ENCODE data around the gene ARHGEF11.

ARHGEF11 gene

GRCh38 chr1:156909671-156910070, 135.9 kb downstream of the ARHGEF11 start:
- no peak for DNase-seq (ENCODE audit: low read depth)

GRCh38 chr1:156908955-156909354, 136.6 kb downstream of the ARHGEF11 start:
- DNase-seq (ENCODE audit: low read depth), result no peak

DNA sequence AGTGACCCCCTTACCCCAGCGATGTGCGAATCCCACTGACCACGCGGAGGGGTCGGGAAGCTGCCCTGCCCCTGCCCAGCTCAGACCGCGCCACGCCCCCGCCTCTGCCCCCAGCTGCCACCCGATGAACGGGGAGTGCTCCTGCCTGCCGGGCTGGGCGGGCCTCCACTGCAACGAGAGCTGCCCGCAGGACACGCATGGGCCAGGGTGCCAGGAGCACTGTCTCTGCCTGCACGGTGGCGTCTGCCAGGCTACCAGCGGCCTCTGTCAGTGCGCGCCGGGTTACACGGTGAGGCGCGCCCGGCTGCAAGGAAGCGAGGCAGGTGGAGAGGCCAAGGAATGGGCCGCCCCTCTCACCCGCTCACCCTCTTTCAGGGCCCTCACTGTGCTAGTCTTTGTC, 137.0 kb downstream of the ARHGEF11 start:
- DNase-seq (ENCODE audit: low read depth), result no peak

- no peak for DNase-seq (ENCODE audit: low read depth)
These were observed 139.2 kb downstream of the ARHGEF11 start for GRCh38 chr1:156906206-156906906.

- DNase-seq (ENCODE audit: low read depth), result no peak
These were observed 139.9 kb downstream of the ARHGEF11 start for GRCh38 chr1:156905651-156906050.

GRCh38 chr1:156905176-156905575, 140.4 kb downstream of the ARHGEF11 start:
- DNase-seq (ENCODE audit: low read depth), result no peak

DNA sequence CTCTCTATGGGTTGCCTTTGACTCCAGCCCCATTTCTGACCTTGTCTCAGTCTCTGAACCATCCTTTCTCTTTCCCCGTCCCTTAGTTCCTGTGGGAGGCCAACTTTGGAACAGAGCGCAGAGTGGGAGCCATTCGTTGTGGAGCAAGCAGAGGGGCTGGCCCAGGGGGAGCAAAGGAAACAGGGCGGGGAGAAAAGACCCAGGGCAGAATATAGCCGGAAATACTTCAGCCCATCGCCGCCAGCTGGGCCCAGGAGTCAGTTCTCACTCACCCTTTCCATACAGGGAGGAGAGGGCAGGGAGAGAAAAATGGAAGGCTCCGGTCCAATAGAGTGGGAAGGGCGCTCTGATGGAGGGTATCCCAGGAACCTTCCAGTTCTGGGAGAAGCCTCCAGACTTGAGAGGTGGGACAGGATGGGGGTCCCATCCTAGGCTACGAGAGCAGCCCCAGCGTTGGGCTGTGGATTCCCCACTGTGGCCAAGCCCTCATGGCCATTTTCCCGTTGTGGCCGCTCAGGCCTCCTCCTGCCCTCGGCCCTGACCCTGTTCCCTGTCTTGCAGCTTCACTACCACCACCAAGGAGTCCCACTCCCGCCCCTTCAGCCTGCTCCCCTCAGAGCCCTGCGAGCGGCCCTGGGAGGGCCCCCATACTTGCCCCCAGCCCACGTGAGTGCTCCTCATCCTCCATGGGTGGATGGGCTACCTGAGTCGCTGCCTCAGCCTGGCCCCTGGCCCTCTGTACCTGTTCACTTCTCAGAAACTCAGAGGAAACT, 141.2 kb downstream of the ARHGEF11 start:
- no peak for DNase-seq (ENCODE audit: low read depth)

- DNase-seq (ENCODE audit: low read depth), result no peak
These were observed 142.0 kb downstream of the ARHGEF11 start for GRCh38 chr1:156903328-156904091.

- DNase-seq (ENCODE audit: low read depth), result no peak
These were observed 143.3 kb downstream of the ARHGEF11 start for GRCh38 chr1:156901966-156902915.

DNA sequence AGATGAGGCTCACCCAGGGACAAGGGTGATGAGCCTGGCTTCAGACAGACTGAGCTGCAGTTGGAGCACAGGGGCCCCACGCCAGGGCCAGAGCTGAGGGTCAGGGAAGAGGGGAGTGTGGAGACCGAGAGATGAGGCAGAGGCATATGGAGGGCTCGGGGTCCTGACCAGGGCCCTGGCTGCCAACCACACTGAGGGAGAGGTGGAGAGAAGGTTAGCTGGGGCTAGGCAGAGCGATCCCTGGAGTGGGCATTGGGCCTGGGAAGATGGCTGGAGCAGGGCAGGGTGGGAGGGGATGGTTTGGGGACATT, 144.0 kb downstream of the ARHGEF11 start:
- DNase-seq (ENCODE audit: low read depth), result no peak

DNA sequence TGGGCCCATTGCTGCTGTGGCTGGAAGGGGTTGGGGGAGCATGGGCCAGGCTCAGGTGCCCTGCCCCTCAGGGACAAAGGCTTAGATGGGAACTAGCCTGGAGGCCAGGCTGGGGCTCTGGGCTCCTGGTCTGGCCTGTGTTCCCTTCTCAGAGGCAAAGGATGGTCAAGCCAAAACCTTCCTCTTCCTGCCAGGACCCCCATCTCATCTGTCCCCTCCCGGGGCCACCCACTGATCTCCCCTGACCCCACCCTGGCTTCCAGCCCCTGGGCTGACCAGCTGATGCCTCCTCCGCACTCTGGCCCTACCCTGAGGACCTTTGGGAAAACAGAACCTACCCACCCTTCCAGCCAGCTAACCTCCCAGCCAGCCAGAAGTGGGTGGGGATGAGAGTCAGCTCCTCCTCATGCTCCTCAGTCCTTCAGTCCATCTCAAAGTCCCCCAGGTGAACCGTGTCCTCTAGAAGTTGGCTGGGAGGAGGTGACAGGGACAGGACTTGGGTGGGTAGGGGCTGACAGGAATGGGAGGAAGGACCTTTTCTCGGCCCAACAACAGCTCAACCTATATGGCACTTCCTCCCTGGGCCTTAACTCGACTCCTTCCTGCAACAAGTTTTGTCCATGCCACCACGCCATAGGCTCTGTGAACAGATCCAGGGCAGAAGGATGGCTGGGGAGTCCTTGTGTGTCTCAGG, 144.5 kb downstream of the ARHGEF11 start:
- no peak for DNase-seq (ENCODE audit: low read depth)

DNA sequence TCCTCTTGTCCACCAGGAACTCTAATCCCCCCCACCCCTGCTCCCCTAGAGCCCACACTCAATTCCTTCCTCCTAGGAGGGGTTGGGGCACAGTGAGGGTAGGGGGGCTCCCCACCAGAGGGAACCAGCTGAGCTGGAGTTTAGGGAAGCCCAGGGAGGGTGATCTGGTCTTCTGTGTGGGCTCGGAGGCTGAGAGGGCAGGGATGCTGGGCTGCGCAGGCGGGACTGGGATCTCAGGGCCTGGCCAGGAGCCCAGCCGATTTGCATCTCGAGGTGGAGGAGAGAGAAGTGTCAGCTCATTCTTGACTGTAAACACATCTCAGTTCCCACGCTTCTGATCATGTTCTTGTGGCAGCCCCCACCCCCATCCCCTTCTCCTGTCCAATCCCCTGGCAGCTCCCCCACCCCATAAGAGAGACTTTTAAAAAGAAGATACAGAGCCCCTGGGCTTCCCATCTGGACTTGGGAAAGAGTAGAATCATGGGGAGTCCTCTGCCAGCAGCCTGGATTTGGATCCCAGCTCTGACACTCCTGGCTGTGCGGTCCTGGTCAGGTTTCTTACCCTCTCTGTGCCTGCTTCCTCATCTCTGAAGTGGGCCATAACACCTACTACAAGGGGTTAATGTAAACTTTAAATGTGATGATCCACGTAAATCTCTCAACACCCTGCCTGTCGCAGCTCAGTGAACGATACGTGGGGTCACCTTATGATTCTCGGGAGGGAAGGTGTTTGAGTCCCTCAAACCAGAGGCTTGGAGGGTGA, 145.4 kb downstream of the ARHGEF11 start:
- no peak for DNase-seq (ENCODE audit: low read depth)

DNA sequence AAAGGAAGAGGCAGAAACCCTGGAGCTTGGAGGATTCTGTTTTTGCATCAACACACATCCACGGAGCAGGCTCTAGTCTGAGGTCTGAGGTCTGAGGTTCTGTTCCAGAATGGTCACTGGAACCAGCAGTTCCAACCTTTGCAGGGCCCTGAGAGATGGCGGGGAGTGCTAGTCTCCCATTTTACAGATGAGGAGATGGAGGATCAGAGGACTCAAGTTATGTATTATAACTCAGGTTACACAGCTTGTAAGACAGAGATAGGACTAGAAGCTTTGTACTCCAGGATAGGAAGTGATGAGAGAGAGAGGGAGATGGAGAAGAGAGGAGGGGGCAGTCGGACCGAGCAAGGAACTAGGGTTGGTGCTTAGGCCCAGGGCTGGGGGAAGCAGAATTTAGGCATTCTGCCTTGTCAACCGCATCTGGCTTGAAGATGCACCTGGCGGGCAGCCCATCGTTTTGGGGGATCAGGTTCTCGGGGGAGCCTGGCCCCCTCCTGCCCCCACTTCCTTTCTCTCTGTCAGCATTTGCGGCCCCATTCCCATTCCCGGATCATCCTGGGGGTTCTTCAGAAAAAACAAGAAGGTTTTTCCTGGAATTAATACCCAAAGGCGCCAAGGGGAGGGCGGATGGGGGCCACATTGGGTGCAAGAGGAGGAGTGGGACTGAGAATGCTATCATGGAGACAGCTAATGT, 146.4 kb downstream of the ARHGEF11 start:
- DNase-seq (ENCODE audit: low read depth), result no peak

- DNase-seq (ENCODE audit: low read depth), result peak; percentile 30
These were observed 147.4 kb downstream of the ARHGEF11 start for GRCh38 chr1:156898161-156898566.

DNA sequence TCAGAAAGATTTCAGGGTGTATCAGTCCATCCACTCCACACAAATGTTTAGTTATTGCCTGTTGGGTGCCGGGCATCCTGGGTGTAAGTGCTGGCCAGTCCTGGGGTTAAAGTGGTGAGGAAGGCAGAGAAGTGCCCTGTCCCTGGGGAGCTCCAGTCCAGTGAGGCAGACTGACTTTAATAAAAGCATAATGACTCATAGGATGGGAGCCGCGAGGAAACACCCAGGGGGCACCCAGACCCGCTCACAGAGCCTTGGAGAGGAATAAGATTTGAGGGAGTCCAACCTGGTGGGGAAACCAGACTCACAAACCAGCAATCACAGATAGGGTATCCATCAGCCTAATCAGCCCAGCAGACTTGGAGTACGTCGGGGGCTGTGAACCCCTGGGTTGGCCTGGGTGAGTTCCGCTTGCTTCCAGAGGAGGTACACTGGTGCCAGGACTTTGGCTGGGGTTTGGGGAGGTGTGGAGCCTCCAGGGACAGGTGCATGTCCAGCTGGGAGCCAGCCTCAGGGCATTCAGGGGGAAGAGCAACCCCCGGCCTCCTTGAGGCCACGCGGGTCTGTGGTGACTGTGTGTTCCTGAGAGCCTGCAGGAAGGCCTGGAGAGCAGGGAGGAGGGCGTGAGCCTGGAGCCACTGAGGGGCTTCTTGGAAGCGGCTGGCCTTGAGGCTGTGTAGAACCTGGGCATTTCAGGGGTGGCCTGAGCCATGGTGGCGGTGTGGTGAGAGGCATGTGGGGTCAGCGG, 148.3 kb downstream of the ARHGEF11 start:
- peak; percentile 49 for DNase-seq (ENCODE audit: low read depth)

- peak; percentile 69 for DNase-seq (ENCODE audit: low read depth)
These were observed 149.0 kb downstream of the ARHGEF11 start for GRCh38 chr1:156896490-156897033.

- DNase-seq (ENCODE audit: low read depth), result no peak
These were observed 149.6 kb downstream of the ARHGEF11 start for GRCh38 chr1:156895927-156896326.

GRCh38 chr1:156895455-156895812, 150.1 kb downstream of the ARHGEF11 start:
- DNase-seq (ENCODE audit: low read depth), result no peak
